PC-3 (cell line): ENCODE measurements around the gene PSAPL1.

Experiments used
- CTCF ChIP-seq: fragments of 300-600 bp; sonication (generic); conservative IDR thresholded peaks from 2 replicates; pipeline ENCODE4 v1.5.1; 2017; ENCODE audit warnings: antibody characterized with exemption, low read depth, mild to moderate bottlenecking, low read length
- EZH2 ChIP-seq: fragments of 300-600 bp; sonication (generic); IDR thresholded peaks from one replicate; pipeline ENCODE4 v1.6.1; 2017; ENCODE audit warnings: antibody characterized with exemption, mild to moderate bottlenecking, low read length; ENCODE audit not compliant: unreplicated experiment

DNA sequence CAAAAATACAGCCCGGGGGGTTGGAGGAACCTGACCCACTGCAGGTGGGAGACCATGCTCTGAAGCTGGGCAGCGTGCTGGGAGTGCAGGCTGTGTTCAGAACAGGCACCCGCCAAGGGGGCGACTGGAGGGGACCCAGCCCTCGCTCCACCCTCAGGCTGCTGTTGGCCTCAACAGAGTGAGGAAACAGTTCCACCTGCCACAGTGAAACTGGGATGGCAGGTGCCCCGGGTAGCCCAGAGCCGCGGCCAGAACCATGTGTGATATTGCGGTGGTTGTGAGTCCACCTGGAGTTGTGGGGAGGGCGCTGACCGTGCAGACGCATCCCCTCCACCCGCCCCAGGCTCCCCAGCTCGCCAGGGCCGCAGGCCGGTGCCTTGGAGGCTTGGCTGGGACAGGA, 45.7 kb upstream of the PSAPL1 start:
- TF ChIP-seq CTCF (no peak), EZH2 (no peak)
